Stimulated activated CD8-positive, alpha-beta memory T cell treated with anti-CD3 and anti-CD28 coated beads, Interleukin-15, amount 100 ng/mL, for 1 hour (primary cell): Measurements from ENCODE around the gene MTOR.

Experiments
- DNase-seq: peaks from one replicate; pipeline ENCODE4 v3.0.0-alpha.2; 2020; ENCODE audit warnings: low read depth

The MTOR gene

GRCh38 chr1:11150326-11150725 lies 112.0 kb downstream of the MTOR start:
- no peak for DNase-seq

GRCh38 chr1:11147197-11147770 lies 115.1 kb downstream of the MTOR start:
- no peak for DNase-seq

- DNase-seq, result no peak
Measured at GRCh38 chr1:11145741-11146140, 116.6 kb downstream of the MTOR start.

- no peak for DNase-seq
Measured at GRCh38 chr1:11144570-11145256, 117.6 kb downstream of the MTOR start.

- no peak for DNase-seq
Measured at GRCh38 chr1:11143907-11144306, 118.4 kb downstream of the MTOR start.

GRCh38 chr1:11143401-11143800 lies 119.0 kb downstream of the MTOR start:
- DNase-seq, result no peak

- no peak for DNase-seq
Measured at GRCh38 chr1:11142618-11143391, 119.5 kb downstream of the MTOR start.

- DNase-seq, result no peak
Measured at GRCh38 chr1:11138952-11139351, 123.4 kb downstream of the MTOR start.

GRCh38 chr1:11138029-11138428 lies 124.3 kb downstream of the MTOR start:
- no peak for DNase-seq

- no peak for DNase-seq
Measured at GRCh38 chr1:11134898-11135266, 127.5 kb downstream of the MTOR start.

- DNase-seq, result no peak
Measured at GRCh38 chr1:11134251-11134897, 128.0 kb downstream of the MTOR start.

- DNase-seq, result no peak
Measured at GRCh38 chr1:11132563-11133293, 129.6 kb downstream of the MTOR start.

GRCh38 chr1:11131816-11132215 lies 130.5 kb downstream of the MTOR start:
- no peak for DNase-seq

GRCh38 chr1:11130406-11130805 lies 131.9 kb downstream of the MTOR start:
- DNase-seq, result no peak

GRCh38 chr1:11129649-11130390 lies 132.5 kb downstream of the MTOR start:
- no peak for DNase-seq

GRCh38 chr1:11126569-11126968 lies 135.8 kb downstream of the MTOR start:
- DNase-seq, result no peak

- no peak for DNase-seq
Measured at GRCh38 chr1:11125931-11126330, 136.4 kb downstream of the MTOR start.

GRCh38 chr1:11124965-11125364 lies 137.4 kb downstream of the MTOR start:
- no peak for DNase-seq

- DNase-seq, result no peak
Measured at GRCh38 chr1:11116318-11116717, 146.0 kb downstream of the MTOR start.

GRCh38 chr1:11114966-11115365 lies 147.4 kb downstream of the MTOR start:
- DNase-seq, result no peak

- no peak for DNase-seq
Measured at GRCh38 chr1:11109047-11109760, 153.1 kb downstream of the MTOR start.
